Measurements from ENCODE around the gene GRIN3A.

Gene GRIN3A

DNA sequence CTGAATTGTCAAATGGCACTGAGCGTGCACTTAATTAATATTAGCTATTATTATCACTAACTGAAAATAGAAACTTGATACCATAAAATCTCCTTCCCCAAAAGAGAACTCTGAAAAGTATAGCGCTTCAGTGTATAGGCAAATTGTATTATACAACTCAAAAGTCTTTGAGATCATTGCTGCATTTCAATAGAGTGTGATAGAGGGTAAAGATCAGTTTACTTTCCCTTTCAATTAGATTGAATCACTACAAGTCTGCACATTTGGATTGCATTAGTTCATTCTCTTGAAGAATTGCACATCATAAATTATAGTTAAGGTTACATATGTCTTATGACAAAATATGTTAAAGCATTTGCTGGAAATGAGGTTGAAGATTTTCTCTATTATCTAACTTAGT, 13.4 kb upstream of the GRIN3A start:
- H3K4me1 Mint-ChIP-seq = peaks cover 50% of the 10 kb centered on the region
- H3K27me3 Mint-ChIP-seq (ENCODE audit: low read depth) = no peaks in the 10 kb centered on the region
- TF ChIP-seq, protein P1, sequence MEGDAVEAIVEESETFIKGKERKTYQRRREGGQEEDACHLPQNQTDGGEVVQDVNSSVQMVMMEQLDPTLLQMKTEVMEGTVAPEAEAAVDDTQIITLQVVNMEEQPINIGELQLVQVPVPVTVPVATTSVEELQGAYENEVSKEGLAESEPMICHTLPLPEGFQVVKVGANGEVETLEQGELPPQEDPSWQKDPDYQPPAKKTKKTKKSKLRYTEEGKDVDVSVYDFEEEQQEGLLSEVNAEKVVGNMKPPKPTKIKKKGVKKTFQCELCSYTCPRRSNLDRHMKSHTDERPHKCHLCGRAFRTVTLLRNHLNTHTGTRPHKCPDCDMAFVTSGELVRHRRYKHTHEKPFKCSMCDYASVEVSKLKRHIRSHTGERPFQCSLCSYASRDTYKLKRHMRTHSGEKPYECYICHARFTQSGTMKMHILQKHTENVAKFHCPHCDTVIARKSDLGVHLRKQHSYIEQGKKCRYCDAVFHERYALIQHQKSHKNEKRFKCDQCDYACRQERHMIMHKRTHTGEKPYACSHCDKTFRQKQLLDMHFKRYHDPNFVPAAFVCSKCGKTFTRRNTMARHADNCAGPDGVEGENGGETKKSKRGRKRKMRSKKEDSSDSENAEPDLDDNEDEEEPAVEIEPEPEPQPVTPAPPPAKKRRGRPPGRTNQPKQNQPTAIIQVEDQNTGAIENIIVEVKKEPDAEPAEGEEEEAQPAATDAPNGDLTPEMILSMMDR (IDR thresholded peaks at IDR 0.05; ENCODE audit: unreplicated experiment in 3 of 3) = no peak
- no peaks in the 10 kb centered on the region for H3K9me3 Mint-ChIP-seq
- no peaks in the 10 kb centered on the region for H3K36me3 Mint-ChIP-seq (ENCODE audit: low read depth)
- H3K4me3 Mint-ChIP-seq = no peak overlapping the region
- peak overlapping the region in 1 of 3 experiments; percentile 83 for H3K27ac Mint-ChIP-seq

DNA sequence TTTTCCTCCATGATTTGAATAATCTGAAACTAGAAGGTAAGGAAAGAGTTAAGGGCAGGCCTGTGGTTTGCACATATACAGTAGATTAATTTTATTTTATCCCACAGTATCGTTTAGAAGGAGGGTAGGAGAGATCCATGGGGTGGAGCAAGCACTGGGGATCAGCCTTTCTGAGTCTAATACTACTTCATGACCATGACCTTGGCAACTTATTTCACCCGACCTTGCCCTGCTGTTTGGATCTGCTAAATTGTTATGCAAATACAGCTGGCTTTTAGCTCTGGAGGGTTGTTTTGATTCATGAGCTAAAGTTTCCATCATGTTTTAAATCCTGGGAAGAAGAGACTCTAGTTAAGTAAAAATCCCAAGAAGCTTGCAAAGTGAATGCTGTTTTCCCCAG, 864 bp upstream of the GRIN3A start:
- H3K27ac Mint-ChIP-seq = peak overlapping the region in 1 of 3 experiments; percentile 52
- TF ChIP-seq, protein P1 (IDR thresholded peaks at IDR 0.05; ENCODE audit: unreplicated experiment in 3 of 3) = no peak
- H3K36me3 Mint-ChIP-seq (ENCODE audit: low read depth) = no peaks in the 10 kb centered on the region
- H3K27me3 Mint-ChIP-seq (ENCODE audit: low read depth) = peaks cover 52% of the 10 kb centered on the region
- peaks cover 2% of the 10 kb centered on the region for H3K9me3 Mint-ChIP-seq
- H3K4me1 Mint-ChIP-seq = peaks cover 24% of the 10 kb centered on the region
- peak overlapping the region; percentile 89 to 94 (median 93) for H3K4me3 Mint-ChIP-seq

DNA sequence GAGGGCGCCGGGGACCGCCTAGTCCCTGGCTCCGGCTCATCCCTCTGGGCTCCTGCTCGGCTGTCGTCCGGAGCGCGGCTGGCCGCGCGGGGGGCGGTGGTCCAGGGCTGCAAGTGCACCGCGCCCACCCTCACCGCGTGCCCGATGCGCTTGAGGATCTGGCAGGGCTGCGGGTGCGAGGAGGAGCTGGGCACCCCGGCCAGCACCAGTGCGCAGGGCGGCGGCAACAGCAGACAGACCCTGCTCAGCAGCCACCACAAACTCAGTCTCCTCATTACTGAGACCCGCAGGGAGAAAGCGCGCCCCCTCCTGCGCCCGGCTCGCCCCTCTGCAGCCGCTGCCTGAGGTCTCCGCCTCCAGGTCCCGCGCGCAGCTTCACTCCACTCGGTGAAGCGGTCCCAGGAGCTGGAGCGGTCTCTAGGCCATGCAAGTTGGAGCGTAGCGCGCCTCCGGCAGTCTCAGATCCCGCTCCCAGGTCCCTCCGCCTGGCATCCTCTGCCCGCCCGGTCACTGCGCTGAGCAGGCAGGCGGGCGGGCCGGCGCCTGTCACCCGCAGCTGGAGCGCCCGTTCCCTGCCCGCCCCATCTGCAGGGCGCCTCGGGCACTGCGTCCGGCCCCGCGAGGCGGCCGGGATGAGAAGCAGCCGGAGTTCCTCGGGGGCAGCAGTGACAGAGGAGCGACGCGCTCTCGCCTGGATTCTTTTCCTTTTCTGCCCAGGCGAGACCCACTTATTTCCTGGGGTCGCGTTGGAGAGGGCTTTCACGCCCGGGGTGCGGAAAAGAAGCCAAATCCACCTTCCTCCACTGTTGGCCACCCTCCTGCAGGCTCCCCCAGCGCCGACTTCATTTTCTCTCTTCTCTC, 512 bp downstream of the GRIN3A start:
- Mint-ChIP-seq H3K9me3 (peaks cover 2% of the 10 kb centered on the region), H3K4me1 (peaks cover 24% of the 10 kb centered on the region), H3K4me3 (peak overlapping the region; percentile 89 to 94 (median 93)), H3K36me3 (ENCODE audit: low read depth) (no peaks in the 10 kb centered on the region), H3K27ac (peak overlapping the region in 1 of 3 experiments; percentile 52), H3K27me3 (ENCODE audit: low read depth) (peaks cover 52% of the 10 kb centered on the region)
- TF ChIP-seq, protein P1 (IDR thresholded peaks at IDR 0.05; ENCODE audit: unreplicated experiment in 3 of 3) = peak in 1 of 3 experiments; percentile 10

DNA sequence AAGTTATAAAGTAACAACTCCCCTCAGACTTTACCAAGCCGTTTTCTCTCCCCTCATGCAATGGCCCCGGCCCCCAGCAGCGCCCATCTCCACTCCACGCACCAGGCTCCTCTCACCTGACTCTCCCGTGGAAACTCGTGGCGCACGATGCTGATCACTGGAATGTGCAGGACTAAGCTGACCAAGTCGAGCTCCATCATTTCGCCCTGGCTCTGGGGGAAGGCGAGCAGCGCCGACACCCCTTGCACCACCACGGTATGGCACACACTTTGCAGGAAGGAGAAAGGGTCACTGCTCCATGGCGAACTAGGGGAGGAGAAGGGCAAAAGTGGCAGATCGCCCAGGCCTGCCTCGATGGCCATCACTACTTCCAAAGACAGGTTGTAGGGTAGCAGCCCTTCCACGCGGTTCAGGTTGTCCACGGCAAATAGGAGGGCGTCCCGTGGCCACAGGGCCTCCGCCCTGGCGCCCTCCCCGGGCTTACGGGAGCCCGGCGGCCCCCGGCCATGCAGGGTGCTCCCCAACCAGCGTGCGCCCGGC, 1.2 kb downstream of the GRIN3A start:
- peaks cover 24% of the 10 kb centered on the region for H3K4me1 Mint-ChIP-seq
- peak overlapping the region; percentile 81 to 90 (median 84) for H3K4me3 Mint-ChIP-seq
- no peak overlapping the region for H3K27ac Mint-ChIP-seq
- TF ChIP-seq, protein P1 (IDR thresholded peaks at IDR 0.05; ENCODE audit: unreplicated experiment in 3 of 3) = no peak
- H3K27me3 Mint-ChIP-seq (ENCODE audit: low read depth) = peaks cover 50% of the 10 kb centered on the region
- peaks cover 2% of the 10 kb centered on the region for H3K9me3 Mint-ChIP-seq
- H3K36me3 Mint-ChIP-seq (ENCODE audit: low read depth) = no peaks in the 10 kb centered on the region

DNA sequence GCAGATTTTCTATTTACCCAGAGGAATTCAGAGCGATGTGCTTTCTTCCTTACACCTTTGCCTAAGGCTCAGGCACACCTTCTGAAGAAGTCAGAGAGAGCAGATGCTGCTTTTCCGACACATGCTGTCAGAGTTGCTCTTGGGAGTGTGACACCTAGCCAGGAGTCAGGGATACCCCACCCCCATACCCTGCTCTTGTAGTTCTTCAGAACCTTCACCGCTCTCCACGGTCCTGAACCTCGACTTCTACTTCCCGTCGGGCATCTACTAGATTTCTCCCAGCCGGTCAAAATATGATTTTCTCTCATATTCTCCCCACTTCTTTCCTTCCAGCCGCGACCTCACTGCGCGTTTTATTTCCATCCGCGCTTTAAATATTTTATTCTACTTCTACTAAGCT, 1.7 kb downstream of the GRIN3A start:
- Mint-ChIP-seq H3K4me1 (peaks cover 24% of the 10 kb centered on the region), H3K9me3 (peaks cover 2% of the 10 kb centered on the region), H3K27ac (no peak overlapping the region), H3K27me3 (ENCODE audit: low read depth) (peaks cover 52% of the 10 kb centered on the region), H3K4me3 (peak overlapping the region; percentile 81 to 90 (median 84)), H3K36me3 (ENCODE audit: low read depth) (no peaks in the 10 kb centered on the region)
- TF ChIP-seq, protein P1 (IDR thresholded peaks at IDR 0.05; ENCODE audit: unreplicated experiment in 3 of 3) = no peak
